CD4-positive, CD25-positive, alpha-beta regulatory T cell (primary cell): Measurements from ENCODE around the gene PRDX3. TPM values are rescaled to one million over a fixed set of nuclear protein-coding genes. Genes with fewer than 3 reads are reported as not detected.

ENCODE experiments used
- ATAC-seq, 2 donors: fragments of 150-1000 bp; cut with Tn5 transposase; one replicate each; pipeline ENCODE4 v1.10.0; 2021; ENCODE audit warnings: low read depth in 2 of 2, moderate number of reproducible peaks in 2 of 2, moderate library complexity in 1 of 2
- DNase-seq, 3 donors: peaks; one replicate each; pipeline versions ENCODE4 v3.0.0 to v3.0.0-alpha.2; 2012 to 2022; ENCODE audit warnings: mixed read lengths in 1 of 3
- H3K27ac ChIP-seq: one replicate; pipeline ENCODE4 v1.7.0; 2013; ENCODE audit warnings: mild to moderate bottlenecking, low read length; ENCODE audit not compliant: insufficient read depth, poor library complexity, severe bottlenecking
- H3K27me3 ChIP-seq: one replicate; pipeline ENCODE4 v1.7.0; 2013; ENCODE audit warnings: low read length; ENCODE audit not compliant: control insufficient read depth, insufficient read depth
- H3K36me3 ChIP-seq: one replicate; pipeline ENCODE4 v1.7.0; 2013; ENCODE audit warnings: mild to moderate bottlenecking, low read length, moderate library complexity; ENCODE audit not compliant: control insufficient read depth, insufficient read depth
- H3K4me1 ChIP-seq: 2 replicates; pipeline ENCODE4 v1.7.0; 2013; ENCODE audit warnings: mild to moderate bottlenecking, low read length; ENCODE audit not compliant: insufficient read depth, control insufficient read depth, poor library complexity, severe bottlenecking
- H3K4me3 ChIP-seq: one replicate; pipeline ENCODE4 v1.7.0; 2013; ENCODE audit warnings: low read depth, mild to moderate bottlenecking, low read length, moderate library complexity
- H3K9me3 ChIP-seq, 2 experiments: 1 replicate in 1 of 2; 2 replicates in 1 of 2; pipeline ENCODE4 v1.7.0; 2013; ENCODE audit warnings: low read length in 2 of 2, mild to moderate bottlenecking in 1 of 2, moderate library complexity in 1 of 2; ENCODE audit not compliant: control insufficient read depth in 2 of 2
- H3K27ac Mint-ChIP-seq, 3 donors: one replicate each; pipeline ENCODE4 v1.8.0; 2020 to 2022; ENCODE audit warnings: mild to moderate bottlenecking in 3 of 3, mixed read lengths in 3 of 3, moderate library complexity in 2 of 3
- H3K27me3 Mint-ChIP-seq: one replicate; pipeline ENCODE4 v1.8.0; 2022; ENCODE audit warnings: mild to moderate bottlenecking, mixed read lengths
- H3K36me3 Mint-ChIP-seq: one replicate; pipeline ENCODE4 v1.8.0; 2020; ENCODE audit warnings: mixed read lengths
- H3K4me1 Mint-ChIP-seq, 4 donors: one replicate each; pipeline ENCODE4 v1.8.0; 2020 to 2022; ENCODE audit warnings: mixed read lengths in 4 of 4, mild to moderate bottlenecking in 1 of 4
- H3K4me3 Mint-ChIP-seq, 4 donors: one replicate each; pipeline ENCODE4 v1.8.0; 2020 to 2022; ENCODE audit warnings: mild to moderate bottlenecking in 4 of 4, mixed read lengths in 4 of 4, moderate library complexity in 3 of 4
- H3K9me3 Mint-ChIP-seq, 7 donors: one replicate each; pipeline ENCODE4 v1.8.0; 2020 to 2022; ENCODE audit warnings: mixed read lengths in 7 of 7, mild to moderate bottlenecking in 3 of 7, moderate library complexity in 2 of 7
- polyA plus RNA-seq, 4 donors: library from polyadenylated mRNA; unstranded; fragments of 300-500 nt; fragmentation: Illumina TruSeq; gene quantifications; one replicate each; pipeline ENCODE4 v1.2.3, GENCODE V29; 2021
- total RNA-seq: library from RNA; stranded (reverse); gene quantifications from one replicate; pipeline ENCODE4 v1.2.3, GENCODE V29; 2022

Gene PRDX3
- total and polyA plus RNA-seq, 5 donors from 2014 or later: 22.5 to 140 (median 126) TPM

- H3K36me3 Mint-ChIP-seq: no peaks in the 10 kb centered on the region
- H3K4me1 Mint-ChIP-seq: peaks cover 25 to 72% (median 52%) of the 10 kb centered on the region in 4 donors
- no peaks in the 10 kb centered on the region for H3K27me3 ChIP-seq
- H3K27me3 Mint-ChIP-seq: peaks cover 8% of the 10 kb centered on the region
- no peak overlapping the region for H3K4me3 ChIP-seq
- H3K36me3 ChIP-seq: no peaks in the 10 kb centered on the region
- ATAC-seq (no peak), DNase-seq (no peak)
- peak overlapping the region in 2 of 3 donors; percentile 95 to 99 for H3K27ac Mint-ChIP-seq
- no peaks in the 10 kb centered on the region for H3K9me3 ChIP-seq
- peak overlapping the region; percentile 87 for H3K27ac ChIP-seq
- peaks cover 75% of the 10 kb centered on the region for H3K4me1 ChIP-seq
- peak overlapping the region in 3 of 4 donors; percentile 16 to 86 (median 83) for H3K4me3 Mint-ChIP-seq
- no peaks in the 10 kb centered on the region for H3K9me3 Mint-ChIP-seq
These were observed 32.0 kb upstream of the PRDX3 start for GRCh38 chr10:119210633-119211032.

- H3K27me3 Mint-ChIP-seq: peaks cover 8% of the 10 kb centered on the region
- ATAC-seq (no peak), DNase-seq (no peak)
- H3K9me3 ChIP-seq: no peaks in the 10 kb centered on the region
- no peaks in the 10 kb centered on the region for H3K9me3 Mint-ChIP-seq
- peak overlapping the region; percentile 98 for H3K4me3 ChIP-seq
- peak overlapping the region; percentile 89 to 95 (median 95) for H3K27ac Mint-ChIP-seq
- peaks cover 75% of the 10 kb centered on the region for H3K4me1 ChIP-seq
- H3K27me3 ChIP-seq: no peaks in the 10 kb centered on the region
- H3K36me3 ChIP-seq: no peaks in the 10 kb centered on the region
- peaks cover 22 to 66% (median 50%) of the 10 kb centered on the region in 4 donors for H3K4me1 Mint-ChIP-seq
- peak overlapping the region; percentile 93 to 96 (median 96) for H3K4me3 Mint-ChIP-seq
- H3K27ac ChIP-seq: peak overlapping the region; percentile 87
- no peaks in the 10 kb centered on the region for H3K36me3 Mint-ChIP-seq
These were observed 31.2 kb upstream of the PRDX3 start for GRCh38 chr10:119209736-119210355.

- Histone ChIP-seq H3K4me3 (peak overlapping the region; percentile 98), H3K4me1 (peaks cover 72% of the 10 kb centered on the region), H3K36me3 (no peaks in the 10 kb centered on the region), H3K27ac (peak overlapping the region; percentile 87), H3K9me3 (no peaks in the 10 kb centered on the region), H3K27me3 (no peaks in the 10 kb centered on the region)
- peak in 1 of 2 donors; percentile 13 for ATAC-seq
- peak; percentile 46 to 65 (median 63) for DNase-seq
- H3K27me3 Mint-ChIP-seq: peaks cover 8% of the 10 kb centered on the region
- no peaks in the 10 kb centered on the region for H3K9me3 Mint-ChIP-seq
- peak overlapping the region; percentile 93 to 96 (median 96) for H3K4me3 Mint-ChIP-seq
- peak overlapping the region; percentile 89 to 95 (median 95) for H3K27ac Mint-ChIP-seq
- peaks cover 22 to 59% (median 47%) of the 10 kb centered on the region in 4 donors for H3K4me1 Mint-ChIP-seq
- no peaks in the 10 kb centered on the region for H3K36me3 Mint-ChIP-seq
These were observed 30.6 kb upstream of the PRDX3 start for GRCh38 chr10:119209035-119209735.

GRCh38 chr10:119208553-119208940 is 29.9 kb upstream of the PRDX3 start:
- H3K27ac ChIP-seq: peak overlapping the region; percentile 87
- H3K27me3 ChIP-seq: no peaks in the 10 kb centered on the region
- H3K4me3 Mint-ChIP-seq: peak overlapping the region; percentile 93 to 96 (median 96)
- no peaks in the 10 kb centered on the region for H3K36me3 Mint-ChIP-seq
- peaks cover 66% of the 10 kb centered on the region for H3K4me1 ChIP-seq
- peak overlapping the region; percentile 89 to 95 (median 95) for H3K27ac Mint-ChIP-seq
- peaks cover 22 to 53% (median 43%) of the 10 kb centered on the region in 4 donors for H3K4me1 Mint-ChIP-seq
- H3K27me3 Mint-ChIP-seq: peaks cover 8% of the 10 kb centered on the region
- H3K36me3 ChIP-seq: no peaks in the 10 kb centered on the region
- H3K9me3 Mint-ChIP-seq: no peaks in the 10 kb centered on the region
- no peaks in the 10 kb centered on the region for H3K9me3 ChIP-seq
- no peak for ATAC-seq
- peak in 2 of 3 donors; percentile 8 to 42 for DNase-seq
- H3K4me3 ChIP-seq: peak overlapping the region; percentile 98

- Mint-ChIP-seq H3K27me3 (peaks cover 8% of the 10 kb centered on the region), H3K27ac (peak overlapping the region; percentile 89 to 95 (median 95)), H3K9me3 (no peaks in the 10 kb centered on the region), H3K4me1 (peaks cover 22 to 49% (median 41%) of the 10 kb centered on the region in 4 donors), H3K36me3 (no peaks in the 10 kb centered on the region), H3K4me3 (peak overlapping the region; percentile 93 to 96 (median 96))
- no peaks in the 10 kb centered on the region for H3K9me3 ChIP-seq
- H3K4me3 ChIP-seq: peak overlapping the region; percentile 98
- H3K4me1 ChIP-seq: peaks cover 60% of the 10 kb centered on the region
- H3K36me3 ChIP-seq: no peaks in the 10 kb centered on the region
- DNase-seq: peak; percentile 9 to 55 (median 25)
- peak overlapping the region; percentile 87 for H3K27ac ChIP-seq
- H3K27me3 ChIP-seq: no peaks in the 10 kb centered on the region
- ATAC-seq: no peak
These were observed 29.3 kb upstream of the PRDX3 start for GRCh38 chr10:119207713-119208552.

- Histone ChIP-seq H3K4me1 (peaks cover 54% of the 10 kb centered on the region), H3K9me3 (no peaks in the 10 kb centered on the region), H3K27me3 (no peaks in the 10 kb centered on the region), H3K27ac (peak within 1 kb of the TSS; percentile 87), H3K36me3 (no peaks in the 10 kb centered on the region), H3K4me3 (peak within 1 kb of the TSS; percentile 98)
- peaks cover 8% of the 10 kb centered on the region for H3K27me3 Mint-ChIP-seq
- no peaks in the 10 kb centered on the region for H3K36me3 Mint-ChIP-seq
- peaks cover 21 to 43% (median 35%) of the 10 kb centered on the region in 4 donors for H3K4me1 Mint-ChIP-seq
- ATAC-seq: peak; percentile 85 to 88
- H3K9me3 Mint-ChIP-seq: no peaks in the 10 kb centered on the region
- peak; percentile 96 to 98 (median 98) for DNase-seq
- peak within 1 kb of the TSS; percentile 92 to 95 (median 95) for H3K27ac Mint-ChIP-seq
- H3K4me3 Mint-ChIP-seq: peak within 1 kb of the TSS; percentile 96 to 97 (median 96)
These were observed 28.7 kb upstream of the PRDX3 start, which contains the start of gene GRK5 for GRCh38 chr10:119207366-119207666. Gene GRK5 (plus strand): TSS chr10:119207571. CDS start chr10:119207918, 347 bp downstream.

- peak; percentile 42 to 48 for ATAC-seq
- Mint-ChIP-seq H3K27me3 (peaks cover 8% of the 10 kb centered on the region), H3K4me1 (peaks cover 16 to 38% (median 31%) of the 10 kb centered on the region in 4 donors), H3K27ac (peak overlapping the region; percentile 92 to 95 (median 94)), H3K9me3 (no peaks in the 10 kb centered on the region), H3K4me3 (peak overlapping the region; percentile 95 to 97 (median 96)), H3K36me3 (no peaks in the 10 kb centered on the region)
- Histone ChIP-seq H3K4me3 (peak overlapping the region; percentile 48), H3K9me3 (no peaks in the 10 kb centered on the region), H3K4me1 (peaks cover 48% of the 10 kb centered on the region), H3K27ac (peak overlapping the region; percentile 87), H3K36me3 (no peaks in the 10 kb centered on the region), H3K27me3 (no peaks in the 10 kb centered on the region)
- peak; percentile 52 to 76 (median 70) for DNase-seq
These were observed 28.2 kb upstream of the PRDX3 start for GRCh38 chr10:119206603-119207365.
